ENCODE data around the gene CFAP298.

GRCh38 chr21:32554832-32555638 is 57.1 kb downstream of the CFAP298 start:
- TF ChIP-seq, protein P1, sequence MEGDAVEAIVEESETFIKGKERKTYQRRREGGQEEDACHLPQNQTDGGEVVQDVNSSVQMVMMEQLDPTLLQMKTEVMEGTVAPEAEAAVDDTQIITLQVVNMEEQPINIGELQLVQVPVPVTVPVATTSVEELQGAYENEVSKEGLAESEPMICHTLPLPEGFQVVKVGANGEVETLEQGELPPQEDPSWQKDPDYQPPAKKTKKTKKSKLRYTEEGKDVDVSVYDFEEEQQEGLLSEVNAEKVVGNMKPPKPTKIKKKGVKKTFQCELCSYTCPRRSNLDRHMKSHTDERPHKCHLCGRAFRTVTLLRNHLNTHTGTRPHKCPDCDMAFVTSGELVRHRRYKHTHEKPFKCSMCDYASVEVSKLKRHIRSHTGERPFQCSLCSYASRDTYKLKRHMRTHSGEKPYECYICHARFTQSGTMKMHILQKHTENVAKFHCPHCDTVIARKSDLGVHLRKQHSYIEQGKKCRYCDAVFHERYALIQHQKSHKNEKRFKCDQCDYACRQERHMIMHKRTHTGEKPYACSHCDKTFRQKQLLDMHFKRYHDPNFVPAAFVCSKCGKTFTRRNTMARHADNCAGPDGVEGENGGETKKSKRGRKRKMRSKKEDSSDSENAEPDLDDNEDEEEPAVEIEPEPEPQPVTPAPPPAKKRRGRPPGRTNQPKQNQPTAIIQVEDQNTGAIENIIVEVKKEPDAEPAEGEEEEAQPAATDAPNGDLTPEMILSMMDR (IDR thresholded peaks at IDR 0.05), result no peak
- no peak for TF ChIP-seq POLR2A (IDR thresholded peaks at IDR 0.05)
- TF ChIP-seq EP300 (IDR thresholded peaks at IDR 0.05; ENCODE audit: low read depth), result no peak
